HG03565 (cell line): ENCODE data around the gene CYB561D1.

Experiments
- ATAC-seq: cut with Tn5 transposase; IDR thresholded peaks from one replicate; pipeline ENCODE4 v1.9.1; 2021; ENCODE audit warnings: mild to moderate bottlenecking, moderate library complexity; ENCODE audit not compliant: unreplicated experiment

Gene CYB561D1

GRCh38 chr1:109527846-109528695 lies 34.2 kb downstream of the CYB561D1 start:
- ATAC-seq, result no peak

GRCh38 chr1:109528712-109529111 lies 34.8 kb downstream of the CYB561D1 start:
- ATAC-seq, result no peak

GRCh38 chr1:109529881-109530456 lies 36.1 kb downstream of the CYB561D1 start:
- ATAC-seq, result no peak

GRCh38 chr1:109530457-109531087 lies 36.7 kb downstream of the CYB561D1 start:
- ATAC-seq, result no peak

- no peak for ATAC-seq
Observed at GRCh38 chr1:109531380-109531779, 37.5 kb downstream of the CYB561D1 start.

GRCh38 chr1:109531826-109532364 lies 38.0 kb downstream of the CYB561D1 start:
- no peak for ATAC-seq

GRCh38 chr1:109532365-109533136 lies 38.7 kb downstream of the CYB561D1 start:
- peak; percentile 63 for ATAC-seq

- no peak for ATAC-seq
Observed at GRCh38 chr1:109534307-109534858, 40.5 kb downstream of the CYB561D1 start.

- no peak for ATAC-seq
Observed at GRCh38 chr1:109535481-109535880, 41.6 kb downstream of the CYB561D1 start.

GRCh38 chr1:109535971-109536491 lies 42.1 kb downstream of the CYB561D1 start:
- no peak for ATAC-seq

- ATAC-seq, result no peak
Observed at GRCh38 chr1:109537450-109538178, 43.7 kb downstream of the CYB561D1 start.

- ATAC-seq, result no peak
Observed at GRCh38 chr1:109538827-109539555, 45.1 kb downstream of the CYB561D1 start.

GRCh38 chr1:109539676-109540075 lies 45.8 kb downstream of the CYB561D1 start, which contains the start of gene GPR61:
GPR61 (plus strand) TSS chr1:109539872; CDS start chr1:109543023, 3,151 bp downstream.
- no peak for ATAC-seq

GRCh38 chr1:109541102-109541501 lies 47.2 kb downstream of the CYB561D1 start:
- no peak for ATAC-seq

GRCh38 chr1:109542657-109543056 lies 48.8 kb downstream of the CYB561D1 start:
- no peak for ATAC-seq

GRCh38 chr1:109543283-109543987 lies 49.5 kb downstream of the CYB561D1 start:
- no peak for ATAC-seq

- no peak for ATAC-seq
Observed at GRCh38 chr1:109543988-109544735, 50.3 kb downstream of the CYB561D1 start.
